Activated CD8-positive, alpha-beta memory T cell treated with anti-CD3 and anti-CD28 coated beads, Interleukin-2, amount 10 ng/mL, durations not matched to agents 7 days and 5 days (primary cell): ENCODE measurements around the gene CDK5R1. TPM values are rescaled to one million over a fixed set of nuclear protein-coding genes. Genes with fewer than 3 reads are reported as not detected.

Source experiments
- ATAC-seq: fragments of 150-1000 bp; cut with Tn5 transposase; one replicate; pipeline ENCODE4 v1.10.0; 2021; ENCODE audit warnings: moderate library complexity
- CTCF ChIA-PET: fragments of 350-600 bp; sonication (Branson Sonifier 250); formaldehyde crosslinking; loops from one replicate; lab custom pipeline; 2021; ENCODE audit warnings: antibody characterized with exemption; lab: Charles Lee
- DNase-seq: peaks from one replicate; pipeline ENCODE4 v3.0.0-alpha.2; 2020
- H3K27ac Mint-ChIP-seq: one replicate; pipeline ENCODE4 v1.8.0; 2021; ENCODE audit warnings: mild to moderate bottlenecking, mixed read lengths
- H3K27me3 Mint-ChIP-seq: one replicate; pipeline ENCODE4 v1.8.0; 2021; ENCODE audit warnings: mixed read lengths
- H3K36me3 Mint-ChIP-seq: one replicate; pipeline ENCODE4 v1.8.0; 2021; ENCODE audit warnings: mild to moderate bottlenecking, mixed read lengths
- H3K4me1 Mint-ChIP-seq: one replicate; pipeline ENCODE4 v1.8.0; 2021; ENCODE audit warnings: mixed read lengths
- H3K4me3 Mint-ChIP-seq: one replicate; pipeline ENCODE4 v1.8.0; 2021; ENCODE audit warnings: mild to moderate bottlenecking, moderate library complexity, mixed read lengths
- H3K9me3 Mint-ChIP-seq: one replicate; pipeline ENCODE4 v1.8.0; 2022; ENCODE audit warnings: low read depth, mixed read lengths
- total RNA-seq, 2 experiments: library from RNA; stranded (reverse); gene quantifications; one replicate each; pipeline ENCODE4 v1.2.3, GENCODE V29; 2021

Gene CDK5R1
- total RNA-seq, 2 experiments from 2014 or later: 3.3 to 3.5 TPM

- Mint-ChIP-seq H3K9me3 (no peaks in the 10 kb centered on the region), H3K27me3 (peaks cover 19% of the 10 kb centered on the region), H3K36me3 (peaks cover 2% of the 10 kb centered on the region), H3K4me3 (no peak overlapping the region), H3K27ac (no peak overlapping the region), H3K4me1 (peaks cover 44% of the 10 kb centered on the region)
- no peak for DNase-seq
- CTCF ChIA-PET: interaction anchor here (1.2 to 1.3 kb wide), 4 partner anchors 10 to 83 kb away, joined by 4 to 5 read pairs (median 4); partner anchors contain the start of gene PSMD11
- no peak for ATAC-seq
Observed at GRCh38 chr17:32527146-32527545, 40.4 kb downstream of the CDK5R1 start.

GRCh38 chr17:32528825-32529224, 42.0 kb downstream of the CDK5R1 start:
- H3K4me1 Mint-ChIP-seq: peaks cover 28% of the 10 kb centered on the region

GRCh38 chr17:32529604-32530003, 42.8 kb downstream of the CDK5R1 start:
- H3K9me3 Mint-ChIP-seq: no peaks in the 10 kb centered on the region
- H3K27ac Mint-ChIP-seq: no peak overlapping the region
- H3K27me3 Mint-ChIP-seq: peaks cover 21% of the 10 kb centered on the region
- peaks cover 23% of the 10 kb centered on the region for H3K4me1 Mint-ChIP-seq
- CTCF ChIA-PET: interaction anchor here (0.6 kb wide), 1 partner anchor 41 kb away, joined by 3 read pairs; no protein-coding TSS in a partner anchor
- H3K4me3 Mint-ChIP-seq: no peak overlapping the region
- DNase-seq: no peak
- peaks cover 2% of the 10 kb centered on the region for H3K36me3 Mint-ChIP-seq
- no peak for ATAC-seq

More at GRCh38 chr17:32528825-32529224, 42.0 kb downstream of the CDK5R1 start:
- no peak overlapping the region for H3K4me3 Mint-ChIP-seq
- ATAC-seq (peak; percentile 32), DNase-seq (no peak)
- H3K27ac Mint-ChIP-seq: peak overlapping the region; percentile 38
- peaks cover 2% of the 10 kb centered on the region for H3K36me3 Mint-ChIP-seq
- peaks cover 21% of the 10 kb centered on the region for H3K27me3 Mint-ChIP-seq
- H3K9me3 Mint-ChIP-seq: no peaks in the 10 kb centered on the region
- CTCF ChIA-PET: interaction anchor here (0.6 kb wide), 1 partner anchor 40 kb away, joined by 3 read pairs; no protein-coding TSS in a partner anchor

- CTCF ChIA-PET: interaction anchor here (1.0 to 1.2 kb wide), 2 partner anchors 8 to 126 kb away, joined by 3 read pairs; no protein-coding TSS in a partner anchor
Observed at GRCh38 chr17:32533296-32533695, 46.5 kb downstream of the CDK5R1 start.

GRCh38 chr17:32536736-32537643, 50.2 kb downstream of the CDK5R1 start:
- no peak overlapping the region for H3K27ac Mint-ChIP-seq
- CTCF ChIA-PET: interaction anchor here (1.0 kb wide), 2 partner anchors 53 to 74 kb away, joined by 4 read pairs; no protein-coding TSS in a partner anchor

More at GRCh38 chr17:32533296-32533695, 46.5 kb downstream of the CDK5R1 start:
- Mint-ChIP-seq H3K27me3 (peaks cover 2% of the 10 kb centered on the region), H3K9me3 (no peaks in the 10 kb centered on the region), H3K36me3 (peaks cover 2% of the 10 kb centered on the region), H3K27ac (no peak overlapping the region), H3K4me3 (no peak overlapping the region), H3K4me1 (peaks cover 11% of the 10 kb centered on the region)
- ATAC-seq (no peak), DNase-seq (no peak)

More at GRCh38 chr17:32536736-32537643, 50.2 kb downstream of the CDK5R1 start:
- no peak overlapping the region for H3K4me3 Mint-ChIP-seq
- ATAC-seq (no peak), DNase-seq (no peak)
- H3K4me1 Mint-ChIP-seq: no peaks in the 10 kb centered on the region
- no peaks in the 10 kb centered on the region for H3K9me3 Mint-ChIP-seq
- H3K36me3 Mint-ChIP-seq: peaks cover 2% of the 10 kb centered on the region
- peaks cover 2% of the 10 kb centered on the region for H3K27me3 Mint-ChIP-seq

Other genes with a start within 250 kb of the CDK5R1 start
- gene RHBDL3, start 221.2 kb upstream of the CDK5R1 start, total RNA-seq: under 1 TPM; 0.29 to 0.54 TPM
- 10 to 100 TPM; 32.3 to 39.0 TPM for gene C17orf75, start 144.8 kb upstream of the CDK5R1 start, total RNA-seq
- gene ZNF207, start 136.8 kb upstream of the CDK5R1 start, total RNA-seq: 100 to 1,000 TPM; 271 to 292 TPM
- 100 to 1,000 TPM; 110 to 139 TPM for gene PSMD11, start 42.5 kb upstream of the CDK5R1 start, total RNA-seq